ENCODE results near the gene PHPT1.

Gene PHPT1

GRCh38 chr9:136851941-136852663 is 2.9 kb downstream of the PHPT1 start, which contains the start of gene MAMDC4:
MAMDC4 (plus strand) TSS chr9:136852346; CDS start chr9:136852417, 71 bp downstream.
- H3K4me3 ChIP-seq (ENCODE audit: low read depth, low read length): no peak within 1 kb of the TSS
- no peak for TF ChIP-seq CTCF (IDR thresholded peaks at IDR 0.05; ENCODE audit: low read depth, low read length)

GRCh38 chr9:136852664-136853595 is 3.7 kb downstream of the PHPT1 start:
- H3K4me3 ChIP-seq (ENCODE audit: low read depth, low read length): no peak overlapping the region
- no peak for TF ChIP-seq CTCF (IDR thresholded peaks at IDR 0.05; ENCODE audit: low read depth, low read length)

- TF ChIP-seq CTCF (IDR thresholded peaks at IDR 0.05; ENCODE audit: low read depth, low read length): no peak
- no peak overlapping the region for H3K4me3 ChIP-seq (ENCODE audit: low read depth, low read length)
Observed at GRCh38 chr9:136853596-136854112, 4.4 kb downstream of the PHPT1 start.

GRCh38 chr9:136854113-136854841 is 5.1 kb downstream of the PHPT1 start:
- no peak for TF ChIP-seq CTCF (IDR thresholded peaks at IDR 0.05; ENCODE audit: low read depth, low read length)

GRCh38 chr9:136854842-136855460 is 5.7 kb downstream of the PHPT1 start:
- H3K4me3 ChIP-seq (ENCODE audit: low read depth, low read length): no peak overlapping the region
- no peak for TF ChIP-seq CTCF (IDR thresholded peaks at IDR 0.05; ENCODE audit: low read depth, low read length)

More at GRCh38 chr9:136854113-136854841, 5.1 kb downstream of the PHPT1 start:
- no peak overlapping the region for H3K4me3 ChIP-seq (ENCODE audit: low read depth, low read length)

GRCh38 chr9:136855461-136856078 is 6.4 kb downstream of the PHPT1 start:
- TF ChIP-seq CTCF (IDR thresholded peaks at IDR 0.05; ENCODE audit: low read depth, low read length): no peak

More at GRCh38 chr9:136855461-136856078, 6.4 kb downstream of the PHPT1 start:
- no peak overlapping the region for H3K4me3 ChIP-seq (ENCODE audit: low read depth, low read length)
